ENCODE results near the gene PRAC1. TPM values are rescaled to one million over a fixed set of nuclear protein-coding genes. Genes with fewer than 3 reads are reported as not detected.

PRAC1 gene
- total RNA-seq, 1 donor from 2014 or later: not detected

GRCh38 chr17:48747445-48748363 is 25.4 kb upstream of the PRAC1 start:
- no peak for DNase-seq

- DNase-seq: no peak
Measured at GRCh38 chr17:48746916-48747444, 24.7 kb upstream of the PRAC1 start.

- DNase-seq: no peak
Measured at GRCh38 chr17:48745381-48746275, 23.3 kb upstream of the PRAC1 start.

- DNase-seq: no peak
Measured at GRCh38 chr17:48740537-48740936, 18.2 kb upstream of the PRAC1 start.

GRCh38 chr17:48738803-48739526 is 16.6 kb upstream of the PRAC1 start:
- no peak for DNase-seq

GRCh38 chr17:48738424-48738802 is 16.1 kb upstream of the PRAC1 start:
- DNase-seq: no peak

GRCh38 chr17:48737330-48738043 is 15.2 kb upstream of the PRAC1 start:
- DNase-seq: no peak

- no peak for DNase-seq
Measured at GRCh38 chr17:48735062-48735351, 12.7 kb upstream of the PRAC1 start.

GRCh38 chr17:48734333-48735061 is 12.2 kb upstream of the PRAC1 start:
- no peak for DNase-seq

GRCh38 chr17:48733632-48734328 is 11.5 kb upstream of the PRAC1 start:
- no peak for DNase-seq

- no peak for DNase-seq
Measured at GRCh38 chr17:48732688-48733629, 10.6 kb upstream of the PRAC1 start.

GRCh38 chr17:48731355-48731754 is 9.0 kb upstream of the PRAC1 start:
- no peak for DNase-seq

- no peak for DNase-seq
Measured at GRCh38 chr17:48730240-48730550, 7.9 kb upstream of the PRAC1 start.

- no peak for DNase-seq
Measured at GRCh38 chr17:48729335-48730239, 7.3 kb upstream of the PRAC1 start.

GRCh38 chr17:48728232-48729231 is 6.2 kb upstream of the PRAC1 start, which contains the start of gene HOXB13:
Gene HOXB13, minus strand, starts transcription at chr17:48728750. Its CDS starts 157 bp downstream, at chr17:48728593.
- no peak for DNase-seq

- no peak for DNase-seq
Measured at GRCh38 chr17:48727415-48728175, 5.3 kb upstream of the PRAC1 start.
